Erythroblast (primary cell): ENCODE results near the gene RFPL1.
A peak's percentile ranks its signal among the peaks of the same experiment; 100 is the strongest.
"Not testable (repeated sequence)": the region's sequence is repeated elsewhere in the genome, so short reads cannot be mapped to it uniquely, and the experiment has no call there.

Source experiments
- DNase-seq, 2 experiments: peaks; one replicate each; lab custom pipeline; 2025; lab: John Stamatoyannopoulos, UW
- GATA1 ChIP-seq: IDR thresholded peaks from 2 replicates; pipeline ENCODE4 v1.6.1; 2011; ENCODE audit warnings: low read depth, mild to moderate bottlenecking, control low read depth, low read length, moderate library complexity
- POLR2A ChIP-seq: IDR thresholded peaks from 2 replicates; pipeline ENCODE4 v1.6.1; 2011; ENCODE audit warnings: mild to moderate bottlenecking, low read length

Gene RFPL1

GRCh38 chr22:29478326-29479276 lies 40.2 kb downstream of the RFPL1 start:
- DNase-seq, result peak; percentile 30 to 38
- TF ChIP-seq GATA1 (no peak), POLR2A (no peak)

DNA sequence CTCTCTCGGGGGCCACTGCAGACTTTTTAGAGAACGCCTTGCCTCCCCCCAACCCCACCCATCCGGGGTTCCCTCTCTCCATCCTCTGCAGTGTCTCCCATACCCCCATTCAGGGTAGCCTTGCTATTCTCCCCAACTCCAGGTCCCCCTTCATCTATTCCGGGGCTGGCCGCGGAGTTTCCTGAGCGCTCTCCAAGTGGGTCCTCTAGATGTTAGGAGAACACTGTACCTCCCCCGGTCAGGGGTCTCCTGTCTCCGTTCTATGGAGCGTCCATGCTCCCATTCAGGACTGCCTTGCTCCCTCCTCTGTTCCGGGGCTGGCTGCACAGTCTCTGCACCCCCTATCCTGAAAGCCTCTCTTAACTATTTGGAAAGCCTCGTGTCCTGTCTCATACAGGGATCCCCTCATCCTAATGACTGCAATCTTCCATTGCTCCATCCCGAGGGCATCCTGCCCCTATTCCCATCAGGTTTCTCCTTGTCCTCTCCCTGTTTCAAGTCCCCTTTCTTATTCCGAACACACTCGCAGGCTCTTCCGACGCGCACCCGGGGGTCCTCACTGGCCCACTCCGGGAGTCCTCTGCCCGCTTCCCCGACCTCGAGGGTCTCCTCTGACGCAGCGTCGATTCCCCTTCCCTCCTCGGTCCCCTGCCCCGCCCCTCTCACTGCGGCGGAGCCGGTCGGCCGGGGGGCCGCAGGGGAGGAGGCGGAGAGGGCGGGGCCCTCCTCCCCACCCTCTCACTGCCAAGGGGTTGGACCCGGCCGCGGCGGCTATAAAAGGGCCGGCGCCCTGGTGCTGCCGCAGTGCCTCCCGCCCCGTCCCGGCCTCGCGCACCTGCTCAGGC lies 41.3 kb downstream of the RFPL1 start, which contains the start of gene NEFH:
Gene NEFH, plus strand, starts transcription at position 802 of the 845 bp plus-strand sequence. CDS start 45 bp downstream, outside the sequence.
- TF ChIP-seq GATA1 (no peak), POLR2A (no peak)
- DNase-seq, result no peak

DNA sequence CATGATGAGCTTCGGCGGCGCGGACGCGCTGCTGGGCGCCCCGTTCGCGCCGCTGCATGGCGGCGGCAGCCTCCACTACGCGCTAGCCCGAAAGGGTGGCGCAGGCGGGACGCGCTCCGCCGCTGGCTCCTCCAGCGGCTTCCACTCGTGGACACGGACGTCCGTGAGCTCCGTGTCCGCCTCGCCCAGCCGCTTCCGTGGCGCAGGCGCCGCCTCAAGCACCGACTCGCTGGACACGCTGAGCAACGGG lies 41.8 kb downstream of the RFPL1 start:
- TF ChIP-seq GATA1 (no peak), POLR2A (no peak)
- no peak for DNase-seq

GRCh38 chr22:29480512-29481264 lies 42.3 kb downstream of the RFPL1 start:
- TF ChIP-seq POLR2A (no peak), GATA1 (no peak)
- peak; percentile 69 to 83 for DNase-seq

DNA sequence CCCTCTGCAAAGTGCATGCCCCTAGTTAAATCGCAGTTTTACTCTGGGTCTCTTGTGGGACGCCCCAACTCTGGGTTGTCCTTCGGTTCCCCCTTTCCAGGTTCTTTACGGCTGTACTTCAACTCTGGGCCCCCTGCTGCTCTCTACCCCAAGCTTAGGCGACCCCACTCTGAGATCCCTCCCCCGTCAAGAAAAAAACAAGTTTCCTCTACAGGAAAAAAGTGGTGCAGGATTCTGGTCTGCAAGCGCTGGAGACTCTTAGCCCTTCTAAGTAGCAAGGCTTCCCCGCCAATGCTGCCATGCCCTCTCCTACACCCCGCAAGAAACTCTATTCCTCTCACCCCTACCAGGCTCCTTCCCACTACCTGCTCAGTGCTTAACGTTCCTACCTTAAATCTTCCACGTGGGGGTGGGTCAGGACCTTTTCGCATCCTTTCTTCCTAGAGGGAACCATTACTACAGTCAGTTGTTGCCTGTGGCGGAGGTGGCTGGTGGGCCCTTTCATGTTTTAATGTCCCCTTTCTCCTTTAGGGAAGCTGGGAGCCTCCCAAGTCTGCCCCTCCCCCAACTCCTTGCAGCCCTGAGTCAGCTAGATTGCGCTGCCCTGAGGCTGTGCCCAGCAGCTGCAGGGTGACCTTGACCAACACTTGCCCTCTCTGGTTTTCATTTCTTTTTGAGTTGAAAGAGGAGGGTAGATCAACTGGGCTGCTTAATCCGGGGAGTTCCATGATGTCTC lies 43.0 kb downstream of the RFPL1 start:
- no peak for TF ChIP-seq POLR2A
- no peak for TF ChIP-seq GATA1
- no peak for DNase-seq

DNA sequence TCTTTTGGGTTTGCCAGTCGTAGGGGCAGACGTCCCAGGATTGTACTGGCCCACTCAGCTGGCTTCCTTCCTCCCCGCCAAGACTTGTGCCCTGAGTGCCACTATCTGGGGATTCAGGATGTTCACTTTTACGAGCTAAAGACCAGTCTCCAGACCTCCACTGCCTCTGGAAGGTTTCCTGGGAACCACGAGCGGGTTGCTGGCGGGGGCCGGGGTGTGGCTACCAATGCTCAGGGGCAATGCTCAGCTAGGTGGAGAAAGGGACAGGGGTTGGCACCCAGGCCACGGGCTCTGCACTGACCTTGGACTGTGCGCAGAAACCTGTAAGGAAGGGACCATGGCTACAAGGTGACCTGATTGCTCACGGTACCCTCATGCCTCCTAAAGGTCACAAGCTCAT lies 43.9 kb downstream of the RFPL1 start:
- TF ChIP-seq POLR2A (no peak), GATA1 (no peak)
- DNase-seq, result no peak

GRCh38 chr22:29482726-29483125 lies 44.3 kb downstream of the RFPL1 start:
- TF ChIP-seq GATA1 (no peak), POLR2A (no peak)
- no peak for DNase-seq

DNA sequence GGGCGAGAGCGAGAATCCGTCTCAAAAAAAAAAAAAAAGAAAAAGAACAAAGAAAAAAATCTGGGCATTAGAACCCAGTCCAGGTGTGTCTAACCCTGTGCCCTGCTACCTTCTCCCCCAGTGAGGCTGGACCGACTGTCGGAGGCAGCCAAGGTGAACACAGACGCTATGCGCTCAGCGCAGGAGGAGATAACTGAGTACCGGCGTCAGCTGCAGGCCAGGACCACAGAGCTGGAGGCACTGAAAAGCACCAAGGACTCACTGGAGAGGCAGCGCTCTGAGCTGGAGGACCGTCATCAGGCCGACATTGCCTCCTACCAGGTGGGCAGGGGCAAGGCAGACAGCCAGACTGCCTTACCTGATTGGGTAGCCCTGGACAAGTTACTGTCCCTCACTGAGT lies 44.9 kb downstream of the RFPL1 start:
- TF ChIP-seq POLR2A, result no peak
- TF ChIP-seq GATA1, result no peak

GRCh38 chr22:29484642-29485041 lies 46.3 kb downstream of the RFPL1 start:
- no peak for TF ChIP-seq GATA1
- no peak for TF ChIP-seq POLR2A
- no peak for DNase-seq

More for the DNA sequence above, 44.9 kb downstream of the RFPL1 start:
- DNase-seq, result no peak

- DNase-seq, result no peak
- TF ChIP-seq GATA1 (no peak), POLR2A (no peak)
These were observed 47.1 kb downstream of the RFPL1 start for GRCh38 chr22:29485448-29485847.

DNA sequence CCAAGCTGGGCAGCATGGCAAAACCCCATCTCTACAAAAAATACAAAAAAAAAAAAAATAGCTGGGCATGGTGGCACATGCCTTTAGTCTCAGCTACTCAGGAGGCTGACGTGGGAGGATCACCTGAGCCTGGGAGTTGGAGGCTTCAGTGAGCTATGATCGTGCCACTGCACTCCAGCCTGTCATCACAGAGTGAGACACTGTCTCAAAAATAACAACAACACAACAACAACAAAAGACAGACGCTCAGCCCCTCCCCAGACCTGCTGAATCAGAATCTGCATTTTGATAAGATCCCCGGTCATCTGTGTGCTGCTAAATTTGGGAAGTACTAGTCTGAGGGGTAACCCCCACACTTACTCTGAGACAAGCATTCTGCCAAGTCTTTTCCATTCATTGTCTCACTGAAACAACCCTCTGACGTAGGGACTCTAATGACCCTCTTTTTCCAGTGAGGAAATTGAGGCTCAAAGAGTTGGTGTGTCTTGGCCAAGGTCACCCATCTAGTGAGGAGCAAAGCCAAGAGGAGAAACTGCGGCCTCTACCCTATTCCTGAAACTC lies 49.1 kb downstream of the RFPL1 start:
- TF ChIP-seq GATA1, result no peak
- TF ChIP-seq POLR2A, result no peak
- DNase-seq, result no peak

- DNase-seq, result not testable (repeated sequence)
These were observed 50.9 kb downstream of the RFPL1 start for GRCh38 chr22:29489127-29489780.

DNA sequence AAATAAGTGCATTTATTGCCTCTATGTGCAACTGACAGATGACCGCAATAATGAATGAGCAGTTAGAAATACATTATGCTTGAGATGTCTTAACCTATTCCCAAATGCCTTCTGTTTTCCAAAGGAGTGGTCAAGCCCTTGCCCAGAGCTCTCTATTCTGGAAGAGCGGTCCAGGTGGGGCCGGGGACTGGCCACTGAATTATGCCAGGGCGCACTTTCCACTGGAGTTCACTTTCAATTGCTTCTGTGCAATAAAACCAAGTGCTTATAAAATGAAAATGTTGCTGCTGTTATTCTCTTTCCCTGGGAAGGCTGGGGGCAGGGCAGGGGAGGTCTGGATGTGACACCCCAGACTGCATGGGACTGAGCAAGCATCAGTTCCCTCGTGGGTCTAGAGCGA lies 52.6 kb downstream of the RFPL1 start:
- no peak for DNase-seq
- TF ChIP-seq POLR2A (no peak), GATA1 (no peak)
